Ecto neural progenitor cell (in vitro differentiated cells): ENCODE measurements around the gene UTS2.
A peak's percentile ranks its signal among the peaks of the same experiment; 100 is the strongest.

ENCODE experiments used
- DNase-seq: peaks from one replicate; pipeline ENCODE4 v3.0.0-alpha.2; 2018; ENCODE audit warnings: low spot score

The UTS2 gene

GRCh38 chr1:7852804-7853683, at the start of gene UTS2:
Gene UTS2, minus strand, starts transcription at chr1:7853065. Its CDS starts 62 bp downstream, at chr1:7853003.
- DNase-seq, result no peak

- DNase-seq, result no peak
Observed at GRCh38 chr1:7899741-7900140, 46.9 kb upstream of the UTS2 start.

GRCh38 chr1:7898962-7899361, 46.1 kb upstream of the UTS2 start:
- no peak for DNase-seq

- no peak for DNase-seq
Observed at GRCh38 chr1:7896994-7897393, 44.1 kb upstream of the UTS2 start.

- DNase-seq, result no peak
Observed at GRCh38 chr1:7893529-7894180, 40.8 kb upstream of the UTS2 start.

GRCh38 chr1:7891804-7892203, 38.9 kb upstream of the UTS2 start:
- no peak for DNase-seq

- DNase-seq, result no peak
Observed at GRCh38 chr1:7890853-7891252, 38.0 kb upstream of the UTS2 start.

GRCh38 chr1:7888248-7889081, 35.6 kb upstream of the UTS2 start:
- no peak for DNase-seq

GRCh38 chr1:7886405-7886745, 33.5 kb upstream of the UTS2 start:
- DNase-seq, result no peak

- DNase-seq, result peak; percentile 66
Observed at GRCh38 chr1:7885513-7886404, 32.9 kb upstream of the UTS2 start.

- no peak for DNase-seq
Observed at GRCh38 chr1:7884757-7885156, 31.9 kb upstream of the UTS2 start.

GRCh38 chr1:7879228-7879627, 26.4 kb upstream of the UTS2 start:
- DNase-seq, result no peak

GRCh38 chr1:7878027-7878426, 25.2 kb upstream of the UTS2 start:
- no peak for DNase-seq

- DNase-seq, result no peak
Observed at GRCh38 chr1:7873801-7874795, 21.2 kb upstream of the UTS2 start.

GRCh38 chr1:7871136-7871535, 18.3 kb upstream of the UTS2 start:
- no peak for DNase-seq

GRCh38 chr1:7869136-7869920, 16.5 kb upstream of the UTS2 start:
- no peak for DNase-seq

GRCh38 chr1:7868070-7868780, 15.4 kb upstream of the UTS2 start:
- no peak for DNase-seq

GRCh38 chr1:7865978-7866377, 13.1 kb upstream of the UTS2 start:
- no peak for DNase-seq

GRCh38 chr1:7863756-7864328, 11.0 kb upstream of the UTS2 start:
- DNase-seq, result no peak
